ENCODE results near the gene INF2.
A peak's percentile ranks its signal among the peaks of the same experiment; 100 is the strongest.
"Not testable (repeated sequence)": the region's sequence is repeated elsewhere in the genome, so short reads cannot be mapped to it uniquely, and the experiment has no call there.

The INF2 gene

GRCh38 chr14:104659146-104659545 lies 30.3 kb upstream of the INF2 start:
- Histone ChIP-seq H3K27ac (ENCODE audit: low read length) (no peak overlapping the region), H3K4me1 (ENCODE audit: control insufficient read depth, low read depth, low read length) (no peaks in the 10 kb centered on the region), H3K27me3 (ENCODE audit: control insufficient read depth, insufficient read depth, low read length) (no peaks in the 10 kb centered on the region), H3K9me3 (ENCODE audit: control insufficient read depth, low read depth, low read length) (peaks cover 3% of the 10 kb centered on the region), H3K36me3 (ENCODE audit: control insufficient read depth, low read depth, low read length) (no peaks in the 10 kb centered on the region), H3K4me3 (ENCODE audit: low read length) (no peak overlapping the region), H3K9ac (ENCODE audit: low read length) (no peak overlapping the region)

- Histone ChIP-seq H3K9me3 (ENCODE audit: control insufficient read depth, low read depth, low read length) (peaks cover 3% of the 10 kb centered on the region), H3K27me3 (ENCODE audit: control insufficient read depth, insufficient read depth, low read length) (no peaks in the 10 kb centered on the region), H3K9ac (ENCODE audit: low read length) (no peak overlapping the region), H3K36me3 (ENCODE audit: control insufficient read depth, low read depth, low read length) (no peaks in the 10 kb centered on the region), H3K4me1 (ENCODE audit: control insufficient read depth, low read depth, low read length) (no peaks in the 10 kb centered on the region), H3K4me3 (ENCODE audit: low read length) (no peak overlapping the region), H3K27ac (ENCODE audit: low read length) (no peak overlapping the region)
Measured at GRCh38 chr14:104659764-104660523, 29.5 kb upstream of the INF2 start.

GRCh38 chr14:104660597-104660996 lies 28.8 kb upstream of the INF2 start:
- H3K4me3 ChIP-seq (ENCODE audit: low read length), result no peak overlapping the region
- no peaks in the 10 kb centered on the region for H3K27me3 ChIP-seq (ENCODE audit: control insufficient read depth, insufficient read depth, low read length)
- no peak overlapping the region for H3K27ac ChIP-seq (ENCODE audit: low read length)
- H3K36me3 ChIP-seq (ENCODE audit: control insufficient read depth, low read depth, low read length), result no peaks in the 10 kb centered on the region
- no peak overlapping the region for H3K9ac ChIP-seq (ENCODE audit: low read length)
- H3K9me3 ChIP-seq (ENCODE audit: control insufficient read depth, low read depth, low read length), result peaks cover 3% of the 10 kb centered on the region
- peaks cover 5% of the 10 kb centered on the region for H3K4me1 ChIP-seq (ENCODE audit: control insufficient read depth, low read depth, low read length)

- H3K27ac ChIP-seq (ENCODE audit: low read length), result no peak overlapping the region
- H3K4me1 ChIP-seq (ENCODE audit: control insufficient read depth, low read depth, low read length), result peaks cover 8% of the 10 kb centered on the region
- no peak overlapping the region for H3K4me3 ChIP-seq (ENCODE audit: low read length)
- H3K9ac ChIP-seq (ENCODE audit: low read length), result no peak overlapping the region
- H3K9me3 ChIP-seq (ENCODE audit: control insufficient read depth, low read depth, low read length), result peaks cover 3% of the 10 kb centered on the region
- no peaks in the 10 kb centered on the region for H3K36me3 ChIP-seq (ENCODE audit: control insufficient read depth, low read depth, low read length)
- no peaks in the 10 kb centered on the region for H3K27me3 ChIP-seq (ENCODE audit: control insufficient read depth, insufficient read depth, low read length)
Measured at GRCh38 chr14:104661086-104661485, 28.3 kb upstream of the INF2 start.

- H3K36me3 ChIP-seq (ENCODE audit: control insufficient read depth, low read depth, low read length); H3K27ac ChIP-seq (ENCODE audit: low read length); H3K9ac ChIP-seq (ENCODE audit: low read length); H3K9me3 ChIP-seq (ENCODE audit: control insufficient read depth, low read depth, low read length); H3K4me3 ChIP-seq (ENCODE audit: low read length); H3K27me3 ChIP-seq (ENCODE audit: control insufficient read depth, insufficient read depth, low read length): not testable (repeated sequence)
- H3K4me1 ChIP-seq (ENCODE audit: control insufficient read depth, low read depth, low read length), result peaks cover 11% of the 10 kb centered on the region
Measured at GRCh38 chr14:104661528-104662157, 27.8 kb upstream of the INF2 start.

GRCh38 chr14:104662472-104662871 lies 26.9 kb upstream of the INF2 start:
- not testable (repeated sequence) for H3K27me3 ChIP-seq (ENCODE audit: control insufficient read depth, insufficient read depth, low read length); H3K4me3 ChIP-seq (ENCODE audit: low read length); H3K36me3 ChIP-seq (ENCODE audit: control insufficient read depth, low read depth, low read length); H3K9ac ChIP-seq (ENCODE audit: low read length); H3K27ac ChIP-seq (ENCODE audit: low read length); H3K9me3 ChIP-seq (ENCODE audit: control insufficient read depth, low read depth, low read length)
- H3K4me1 ChIP-seq (ENCODE audit: control insufficient read depth, low read depth, low read length), result peaks cover 11% of the 10 kb centered on the region

- H3K27me3 ChIP-seq (ENCODE audit: control insufficient read depth, insufficient read depth, low read length), result no peaks in the 10 kb centered on the region
Measured at GRCh38 chr14:104664107-104664506, 25.3 kb upstream of the INF2 start.

GRCh38 chr14:104664588-104664987 lies 24.8 kb upstream of the INF2 start:
- no peak overlapping the region for H3K9ac ChIP-seq (ENCODE audit: low read length)
- H3K27ac ChIP-seq (ENCODE audit: low read length), result no peak overlapping the region
- no peaks in the 10 kb centered on the region for H3K36me3 ChIP-seq (ENCODE audit: control insufficient read depth, low read depth, low read length)
- H3K4me1 ChIP-seq (ENCODE audit: control insufficient read depth, low read depth, low read length), result peaks cover 11% of the 10 kb centered on the region
- no peak overlapping the region for H3K4me3 ChIP-seq (ENCODE audit: low read length)
- peaks cover 3% of the 10 kb centered on the region for H3K9me3 ChIP-seq (ENCODE audit: control insufficient read depth, low read depth, low read length)
- H3K27me3 ChIP-seq (ENCODE audit: control insufficient read depth, insufficient read depth, low read length), result no peaks in the 10 kb centered on the region

More at GRCh38 chr14:104664107-104664506, 25.3 kb upstream of the INF2 start:
- no peak overlapping the region for H3K9ac ChIP-seq (ENCODE audit: low read length)
- H3K4me1 ChIP-seq (ENCODE audit: control insufficient read depth, low read depth, low read length), result peaks cover 11% of the 10 kb centered on the region
- peaks cover 3% of the 10 kb centered on the region for H3K9me3 ChIP-seq (ENCODE audit: control insufficient read depth, low read depth, low read length)
- H3K36me3 ChIP-seq (ENCODE audit: control insufficient read depth, low read depth, low read length), result no peaks in the 10 kb centered on the region
- no peak overlapping the region for H3K4me3 ChIP-seq (ENCODE audit: low read length)
- no peak overlapping the region for H3K27ac ChIP-seq (ENCODE audit: low read length)

- no peak overlapping the region for H3K27ac ChIP-seq (ENCODE audit: low read length)
- H3K4me1 ChIP-seq (ENCODE audit: control insufficient read depth, low read depth, low read length), result peaks cover 11% of the 10 kb centered on the region
- peaks cover 3% of the 10 kb centered on the region for H3K9me3 ChIP-seq (ENCODE audit: control insufficient read depth, low read depth, low read length)
- no peak overlapping the region for H3K9ac ChIP-seq (ENCODE audit: low read length)
- no peaks in the 10 kb centered on the region for H3K36me3 ChIP-seq (ENCODE audit: control insufficient read depth, low read depth, low read length)
- no peak overlapping the region for H3K4me3 ChIP-seq (ENCODE audit: low read length)
- H3K27me3 ChIP-seq (ENCODE audit: control insufficient read depth, insufficient read depth, low read length), result no peaks in the 10 kb centered on the region
Measured at GRCh38 chr14:104665114-104665656, 24.2 kb upstream of the INF2 start.

GRCh38 chr14:104665657-104666522 lies 23.5 kb upstream of the INF2 start:
- peaks cover 3% of the 10 kb centered on the region for H3K9me3 ChIP-seq (ENCODE audit: control insufficient read depth, low read depth, low read length)
- no peak overlapping the region for H3K9ac ChIP-seq (ENCODE audit: low read length)
- H3K4me3 ChIP-seq (ENCODE audit: low read length), result no peak overlapping the region
- peaks cover 11% of the 10 kb centered on the region for H3K4me1 ChIP-seq (ENCODE audit: control insufficient read depth, low read depth, low read length)
- peak overlapping the region; percentile 30 for H3K27ac ChIP-seq (ENCODE audit: low read length)
- no peaks in the 10 kb centered on the region for H3K27me3 ChIP-seq (ENCODE audit: control insufficient read depth, insufficient read depth, low read length)
- no peaks in the 10 kb centered on the region for H3K36me3 ChIP-seq (ENCODE audit: control insufficient read depth, low read depth, low read length)

- H3K36me3 ChIP-seq (ENCODE audit: control insufficient read depth, low read depth, low read length); H3K9ac ChIP-seq (ENCODE audit: low read length): not testable (repeated sequence)
- H3K27ac ChIP-seq (ENCODE audit: low read length), result peak overlapping the region; percentile 30
Measured at GRCh38 chr14:104666523-104666895, 22.9 kb upstream of the INF2 start.

More at GRCh38 chr14:104666523-104666895, 22.9 kb upstream of the INF2 start:
- peaks cover 11% of the 10 kb centered on the region for H3K4me1 ChIP-seq (ENCODE audit: control insufficient read depth, low read depth, low read length)
- not testable (repeated sequence) for H3K4me3 ChIP-seq (ENCODE audit: low read length); H3K9me3 ChIP-seq (ENCODE audit: control insufficient read depth, low read depth, low read length); H3K27me3 ChIP-seq (ENCODE audit: control insufficient read depth, insufficient read depth, low read length)

All from iPS-18a (cell line).